Measurements from ENCODE around the gene PFKFB1. TPM values are rescaled to one million over a fixed set of nuclear protein-coding genes. Genes with fewer than 3 reads are reported as not detected.

The PFKFB1 gene
- total RNA-seq, 3 donors from 2014 or later: 0.29 to 0.68 (median 0.51) TPM

- DNase-seq (no peak), ATAC-seq (no peak)
- H3K36me3 Mint-ChIP-seq (ENCODE audit: insufficient read depth): no peaks in the 10 kb centered on the region
- H3K4me3 Mint-ChIP-seq: peak overlapping the region; percentile 56
- H3K9me3 Mint-ChIP-seq: no peaks in the 10 kb centered on the region
- no peaks in the 10 kb centered on the region for H3K27me3 Mint-ChIP-seq (ENCODE audit: low read depth)
- peaks cover 26% of the 10 kb centered on the region for H3K4me1 Mint-ChIP-seq (ENCODE audit: low read depth)
Observed at GRCh38 chrX:54964766-54965497, 29.1 kb downstream of the PFKFB1 start.

GRCh38 chrX:54961750-54962149 is 32.2 kb downstream of the PFKFB1 start:
- no peak overlapping the region for H3K4me3 Mint-ChIP-seq
- no peaks in the 10 kb centered on the region for H3K9me3 Mint-ChIP-seq
- H3K36me3 Mint-ChIP-seq (ENCODE audit: insufficient read depth): no peaks in the 10 kb centered on the region
- H3K4me1 Mint-ChIP-seq (ENCODE audit: low read depth): peaks cover 25% of the 10 kb centered on the region
- ATAC-seq (no peak), DNase-seq (no peak)
- no peaks in the 10 kb centered on the region for H3K27me3 Mint-ChIP-seq (ENCODE audit: low read depth)

GRCh38 chrX:54950730-54951375 is 43.1 kb downstream of the PFKFB1 start:
- Mint-ChIP-seq H3K4me1 (ENCODE audit: low read depth) (no peaks in the 10 kb centered on the region), H3K9me3 (no peaks in the 10 kb centered on the region), H3K27me3 (ENCODE audit: low read depth) (no peaks in the 10 kb centered on the region)

DNA sequence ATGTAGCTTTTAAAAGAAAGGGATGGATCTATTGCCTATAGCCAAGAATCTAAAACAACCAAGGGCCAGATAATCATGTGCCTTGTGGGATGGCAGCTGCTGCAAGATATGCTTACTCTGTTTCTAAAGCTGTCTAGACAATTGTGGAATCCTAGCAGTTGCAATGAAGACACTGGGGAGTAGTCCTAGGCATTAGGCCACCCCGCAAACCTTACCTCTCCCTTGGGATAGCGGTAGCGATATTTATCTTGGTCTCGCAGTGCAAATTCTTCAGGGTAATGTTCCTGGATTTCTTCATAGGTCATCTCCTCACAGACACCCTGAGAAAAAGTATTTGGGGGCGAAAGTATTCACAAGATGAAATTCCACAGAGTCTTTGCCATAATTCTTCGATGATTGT is 48.8 kb downstream of the PFKFB1 start:
- Mint-ChIP-seq H3K4me3 (no peak overlapping the region), H3K4me1 (ENCODE audit: low read depth) (no peaks in the 10 kb centered on the region), H3K9me3 (no peaks in the 10 kb centered on the region), H3K27me3 (ENCODE audit: low read depth) (no peaks in the 10 kb centered on the region), H3K36me3 (ENCODE audit: insufficient read depth) (no peaks in the 10 kb centered on the region)
- ATAC-seq (no peak), DNase-seq (no peak)

More at GRCh38 chrX:54950730-54951375, 43.1 kb downstream of the PFKFB1 start:
- no peak overlapping the region for H3K4me3 Mint-ChIP-seq
- H3K36me3 Mint-ChIP-seq (ENCODE audit: insufficient read depth): no peaks in the 10 kb centered on the region
- DNase-seq (no peak), ATAC-seq (no peak)

DNA sequence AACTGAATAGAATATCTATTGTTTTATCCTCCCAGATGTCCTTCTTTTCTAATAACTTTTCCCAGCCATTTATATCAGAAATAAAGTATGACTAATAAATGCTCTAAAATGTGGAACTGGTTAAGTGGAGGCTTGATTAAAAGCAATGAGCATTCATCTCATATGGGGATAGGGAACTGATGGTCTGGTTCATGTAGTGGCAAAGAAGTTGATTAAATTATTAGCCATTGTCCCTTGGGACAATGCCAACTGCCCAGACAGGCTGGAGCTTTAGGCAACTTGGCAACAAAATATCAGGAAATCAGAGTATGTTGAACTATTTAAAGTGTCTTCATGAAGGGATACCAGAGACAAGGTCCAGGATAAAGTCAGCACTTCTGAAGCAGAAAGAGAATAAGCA is 49.2 kb downstream of the PFKFB1 start:
- ATAC-seq: no peak
- H3K9me3 Mint-ChIP-seq: no peaks in the 10 kb centered on the region
- H3K4me3 Mint-ChIP-seq: no peak overlapping the region
- DNase-seq: no peak
- no peaks in the 10 kb centered on the region for H3K4me1 Mint-ChIP-seq (ENCODE audit: low read depth)
- no peaks in the 10 kb centered on the region for H3K36me3 Mint-ChIP-seq (ENCODE audit: insufficient read depth)
- H3K27me3 Mint-ChIP-seq (ENCODE audit: low read depth): no peaks in the 10 kb centered on the region

GRCh38 chrX:54937416-54937815 is 56.6 kb downstream of the PFKFB1 start:
- no peak overlapping the region for H3K4me3 Mint-ChIP-seq
- DNase-seq: no peak
- H3K4me1 Mint-ChIP-seq (ENCODE audit: low read depth): no peaks in the 10 kb centered on the region
- no peak for ATAC-seq
- no peaks in the 10 kb centered on the region for H3K9me3 Mint-ChIP-seq
- H3K36me3 Mint-ChIP-seq (ENCODE audit: insufficient read depth): no peaks in the 10 kb centered on the region
- no peaks in the 10 kb centered on the region for H3K27me3 Mint-ChIP-seq (ENCODE audit: low read depth)

GRCh38 chrX:54935306-54935705 is 58.7 kb downstream of the PFKFB1 start:
- no peak for ATAC-seq
- Mint-ChIP-seq H3K4me3 (no peak overlapping the region), H3K4me1 (ENCODE audit: low read depth) (no peaks in the 10 kb centered on the region), H3K9me3 (no peaks in the 10 kb centered on the region), H3K27me3 (ENCODE audit: low read depth) (no peaks in the 10 kb centered on the region), H3K36me3 (ENCODE audit: insufficient read depth) (no peaks in the 10 kb centered on the region)
- DNase-seq: no peak

- Mint-ChIP-seq H3K36me3 (ENCODE audit: insufficient read depth) (no peaks in the 10 kb centered on the region), H3K27me3 (ENCODE audit: low read depth) (no peaks in the 10 kb centered on the region), H3K9me3 (no peaks in the 10 kb centered on the region), H3K4me3 (no peak overlapping the region), H3K4me1 (ENCODE audit: low read depth) (no peaks in the 10 kb centered on the region)
- DNase-seq (no peak), ATAC-seq (no peak)
Observed at GRCh38 chrX:54934890-54935289, 59.1 kb downstream of the PFKFB1 start.

DNA sequence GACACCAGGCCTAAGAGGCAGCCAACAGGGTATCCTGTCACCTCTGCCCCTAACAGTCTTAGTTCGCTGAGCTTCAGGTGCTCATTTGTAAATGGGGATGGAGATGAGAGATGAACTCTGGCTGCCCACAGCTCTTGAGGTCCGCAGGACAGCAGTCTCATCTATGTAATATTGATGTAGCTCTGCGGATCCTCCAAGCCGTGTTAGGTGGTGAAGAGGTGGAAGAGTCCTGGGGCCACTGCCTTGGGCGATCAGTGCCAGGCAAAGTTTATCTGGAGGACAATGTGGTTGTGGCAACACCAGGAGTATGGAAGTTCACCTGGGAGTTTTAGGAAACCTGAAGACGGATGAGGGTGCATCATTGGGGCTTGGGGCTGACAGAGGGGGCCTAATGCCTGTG is 59.9 kb downstream of the PFKFB1 start:
- Mint-ChIP-seq H3K4me3 (no peak overlapping the region), H3K9me3 (no peaks in the 10 kb centered on the region), H3K4me1 (ENCODE audit: low read depth) (no peaks in the 10 kb centered on the region), H3K27me3 (ENCODE audit: low read depth) (no peaks in the 10 kb centered on the region), H3K36me3 (ENCODE audit: insufficient read depth) (no peaks in the 10 kb centered on the region)
- no peak for ATAC-seq
- no peak for DNase-seq

DNA sequence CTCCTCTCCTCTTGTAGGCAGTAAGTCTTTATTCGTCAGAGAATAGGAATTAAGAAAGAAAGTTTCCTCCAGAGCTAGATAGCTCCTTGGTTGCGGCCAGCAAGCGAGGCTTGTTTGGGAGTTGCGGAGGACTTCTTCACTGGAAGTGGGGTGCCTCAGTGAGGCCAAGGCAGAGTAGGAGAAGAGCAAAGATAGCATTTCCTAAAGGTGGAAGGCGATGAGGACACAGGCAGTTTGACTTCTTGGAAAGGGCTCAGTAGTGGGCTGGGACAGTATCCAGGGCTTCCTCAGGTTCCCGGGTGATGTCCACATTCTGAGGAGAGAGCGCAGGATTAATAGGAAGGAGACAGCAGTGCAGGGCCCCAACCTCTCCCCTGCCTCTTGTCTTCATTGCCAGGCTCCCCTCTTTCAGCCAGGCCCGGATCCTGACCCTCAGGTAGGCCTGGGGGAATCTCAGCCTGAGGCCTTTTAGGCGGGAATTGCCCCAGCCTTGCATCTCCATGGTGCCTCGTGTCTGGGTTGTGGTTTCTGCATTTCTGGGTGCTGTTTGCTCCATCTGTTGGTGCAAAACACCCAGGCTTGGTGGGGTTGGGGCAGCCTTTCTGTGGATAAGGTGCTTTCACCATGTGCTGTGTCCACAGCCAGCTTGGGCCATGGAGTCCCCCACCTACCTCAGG is 60.7 kb downstream of the PFKFB1 start:
- Mint-ChIP-seq H3K4me1 (ENCODE audit: low read depth) (no peaks in the 10 kb centered on the region), H3K27me3 (ENCODE audit: low read depth) (no peaks in the 10 kb centered on the region), H3K4me3 (no peak overlapping the region), H3K36me3 (ENCODE audit: insufficient read depth) (no peaks in the 10 kb centered on the region), H3K9me3 (no peaks in the 10 kb centered on the region)
- DNase-seq (no peak), ATAC-seq (no peak)

- ATAC-seq: no peak
- H3K4me1 Mint-ChIP-seq (ENCODE audit: low read depth): no peaks in the 10 kb centered on the region
Observed at GRCh38 chrX:54931107-54931506, 62.9 kb downstream of the PFKFB1 start.

DNA sequence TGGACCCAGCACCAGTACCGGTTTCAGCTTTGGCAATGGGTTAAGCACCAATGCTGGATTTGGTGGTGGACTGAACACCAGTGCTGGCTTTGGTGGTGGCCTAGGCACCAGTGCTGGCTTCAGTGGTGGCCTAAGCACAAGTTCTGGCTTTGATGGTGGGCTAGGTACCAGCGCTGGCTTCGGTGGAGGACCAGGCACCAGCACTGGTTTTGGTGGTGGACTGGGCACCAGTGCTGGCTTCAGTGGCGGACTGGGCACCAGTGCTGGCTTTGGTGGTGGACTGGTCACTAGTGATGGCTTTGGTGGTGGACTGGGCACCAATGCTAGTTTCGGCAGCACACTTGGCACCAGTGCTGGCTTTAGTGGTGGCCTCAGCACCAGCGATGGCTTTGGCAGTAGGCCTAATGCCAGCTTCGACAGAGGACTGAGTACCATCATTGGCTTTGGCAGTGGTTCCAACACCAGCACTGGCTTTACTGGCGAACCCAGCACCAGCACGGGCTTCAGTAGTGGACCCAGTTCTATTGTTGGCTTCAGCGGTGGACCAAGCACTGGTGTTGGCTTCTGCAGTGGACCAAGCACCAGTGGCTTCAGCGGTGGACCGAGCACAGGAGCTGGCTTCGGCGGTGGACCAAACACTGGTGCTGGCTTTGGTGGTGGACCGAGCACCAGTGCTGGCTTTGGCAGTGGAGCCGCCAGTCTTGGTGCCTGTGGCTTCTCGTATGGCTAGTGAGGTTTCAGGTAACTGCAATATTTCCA is 63.5 kb downstream of the PFKFB1 start:
- Mint-ChIP-seq H3K4me1 (ENCODE audit: low read depth) (no peaks in the 10 kb centered on the region), H3K4me3 (no peak overlapping the region), H3K27me3 (ENCODE audit: low read depth) (no peaks in the 10 kb centered on the region), H3K9me3 (no peaks in the 10 kb centered on the region), H3K36me3 (ENCODE audit: insufficient read depth) (no peaks in the 10 kb centered on the region)
- ATAC-seq: no peak
- no peak for DNase-seq

More at GRCh38 chrX:54931107-54931506, 62.9 kb downstream of the PFKFB1 start:
- Mint-ChIP-seq H3K9me3 (no peaks in the 10 kb centered on the region), H3K27me3 (ENCODE audit: low read depth) (no peaks in the 10 kb centered on the region), H3K36me3 (ENCODE audit: insufficient read depth) (no peaks in the 10 kb centered on the region), H3K4me3 (no peak overlapping the region)
- no peak for DNase-seq

DNA sequence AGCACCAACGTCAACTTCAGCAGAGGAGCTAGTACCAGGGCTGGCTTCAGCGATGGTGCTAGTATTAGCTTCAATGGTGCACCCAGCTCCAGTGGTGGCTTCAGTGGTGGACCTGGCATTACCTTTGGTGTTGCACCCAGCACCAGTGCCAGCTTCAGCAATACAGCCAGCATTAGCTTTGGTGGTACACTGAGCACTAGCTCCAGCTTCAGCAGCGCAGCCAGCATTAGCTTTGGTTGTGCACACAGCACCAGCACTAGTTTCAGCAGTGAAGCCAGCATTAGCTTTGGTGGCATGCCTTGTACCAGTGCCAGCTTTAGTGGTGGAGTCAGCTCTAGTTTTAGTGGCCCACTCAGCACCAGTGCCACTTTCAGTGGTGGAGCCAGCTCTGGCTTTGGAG is 65.1 kb downstream of the PFKFB1 start:
- ATAC-seq: no peak

GRCh38 chrX:54926978-54927377 is 67.0 kb downstream of the PFKFB1 start:
- H3K9me3 Mint-ChIP-seq: no peaks in the 10 kb centered on the region
- no peaks in the 10 kb centered on the region for H3K27me3 Mint-ChIP-seq (ENCODE audit: low read depth)
- H3K36me3 Mint-ChIP-seq (ENCODE audit: insufficient read depth): no peaks in the 10 kb centered on the region
- H3K4me1 Mint-ChIP-seq (ENCODE audit: low read depth): peaks cover 3% of the 10 kb centered on the region
- ATAC-seq (no peak), DNase-seq (no peak)
- H3K4me3 Mint-ChIP-seq: no peak overlapping the region

More for the DNA sequence above, 65.1 kb downstream of the PFKFB1 start:
- no peaks in the 10 kb centered on the region for H3K27me3 Mint-ChIP-seq (ENCODE audit: low read depth)
- H3K36me3 Mint-ChIP-seq (ENCODE audit: insufficient read depth): no peaks in the 10 kb centered on the region
- no peak overlapping the region for H3K4me3 Mint-ChIP-seq
- no peak for DNase-seq
- no peaks in the 10 kb centered on the region for H3K4me1 Mint-ChIP-seq (ENCODE audit: low read depth)
- no peaks in the 10 kb centered on the region for H3K9me3 Mint-ChIP-seq

Measured in activated T-cell treated with anti-CD3 and anti-CD28 coated beads, Interleukin-2, amount 50 U/mL, for 4 hours (primary cell).